GM23338 (cell line): Measurements from ENCODE around the gene ZNF385B. TPM values are rescaled to one million over a fixed set of nuclear protein-coding genes. Genes with fewer than 3 reads are reported as not detected.

ENCODE experiments used
- ATAC-seq: fragments of 200-7000 bp; cut with Tn5 transposase; 3 replicates; pipeline ENCODE4 v1.9.1; 2020
- DNase-seq: peaks from one replicate; pipeline ENCODE4 v3.0.0-alpha.2; 2015; ENCODE audit warnings: low spot score
- H2AFZ ChIP-seq: fragments of 200-600 bp; sonication (generic); 2 replicates; pipeline ENCODE4 v1.8.0; 2016; ENCODE audit warnings: antibody characterized with exemption, mild to moderate bottlenecking, moderate library complexity
- H3F3A ChIP-seq: fragments of 200-600 bp; sonication (generic); replicated peaks from 2 replicates; pipeline ENCODE4 v1.8.0; 2017; ENCODE audit warnings: antibody characterized with exemption, mixed run types, low read depth
- H3K27ac ChIP-seq: fragments of 200-600 bp; sonication (generic); 2 replicates; pipeline ENCODE4 v1.6.1; 2016; ENCODE audit warnings: low read depth
- H3K27me3 ChIP-seq: fragments of 200-600 bp; sonication (generic); 2 replicates; pipeline ENCODE4 v1.8.0; 2016; ENCODE audit warnings: mild to moderate bottlenecking, mixed run types, moderate library complexity; ENCODE audit not compliant: insufficient read depth
- H3K36me3 ChIP-seq: fragments of 200-600 bp; sonication (generic); 2 replicates; pipeline ENCODE4 v1.8.0; 2016; ENCODE audit warnings: mild to moderate bottlenecking; ENCODE audit not compliant: insufficient read depth
- H3K4me1 ChIP-seq: fragments of 200-600 bp; sonication (generic); 2 replicates; pipeline ENCODE4 v1.8.0; 2016; ENCODE audit warnings: mild to moderate bottlenecking, moderate library complexity; ENCODE audit not compliant: insufficient read depth
- H3K4me2 ChIP-seq: fragments of 200-600 bp; sonication (generic); 2 replicates; pipeline ENCODE4 v1.7.1; 2017; ENCODE audit warnings: mixed run types
- H3K4me3 ChIP-seq: fragments of 200-600 bp; sonication (generic); 2 replicates; pipeline ENCODE4 v1.6.1; 2016; ENCODE audit warnings: mixed run types
- H3K79me2 ChIP-seq: fragments of 200-600 bp; sonication (generic); replicated peaks from 2 replicates; pipeline ENCODE4 v1.8.0; 2017; ENCODE audit warnings: mild to moderate bottlenecking; ENCODE audit not compliant: insufficient read depth
- H3K9me2 ChIP-seq: fragments of 200-600 bp; sonication (generic); 2 replicates; pipeline ENCODE4 v1.8.0; 2017; ENCODE audit not compliant: insufficient read depth
- H4K20me1 ChIP-seq: fragments of 200-600 bp; sonication (generic); replicated peaks from 2 replicates; pipeline ENCODE4 v1.8.0; 2017; ENCODE audit warnings: mild to moderate bottlenecking; ENCODE audit not compliant: insufficient read depth
- H3K27ac Mint-ChIP-seq: 2 replicates; pipeline ENCODE4 v1.8.0; 2020; ENCODE audit warnings: inconsistent platforms, mild to moderate bottlenecking, moderate library complexity, mixed read lengths
- H3K27me3 Mint-ChIP-seq: 3 replicates; pipeline ENCODE4 v1.8.0; 2022; ENCODE audit warnings: low read depth, mild to moderate bottlenecking, moderate library complexity, mixed read lengths, inconsistent platforms; ENCODE audit not compliant: insufficient read depth, poor library complexity
- H3K36me3 Mint-ChIP-seq: 3 replicates; pipeline ENCODE4 v1.8.0; 2021; ENCODE audit warnings: low read depth, mild to moderate bottlenecking, inconsistent platforms, moderate library complexity, mixed read lengths
- H3K4me1 Mint-ChIP-seq: 3 replicates; pipeline ENCODE4 v1.8.0; 2020; ENCODE audit warnings: mild to moderate bottlenecking, inconsistent platforms, mixed read lengths
- H3K4me3 Mint-ChIP-seq: 3 replicates; pipeline ENCODE4 v1.8.0; 2021; ENCODE audit warnings: moderate library complexity, mild to moderate bottlenecking, inconsistent platforms, mixed read lengths
- H3K9me3 Mint-ChIP-seq: 3 replicates; pipeline ENCODE4 v1.8.0; 2020; ENCODE audit warnings: moderate library complexity, mild to moderate bottlenecking, inconsistent platforms, mixed read lengths
- CREB1 ChIP-seq: fragments of 250-450 bp; sonication (Bioruptor Pico); IDR thresholded peaks from 2 replicates; pipeline ENCODE4 v1.5.0; 2020; ENCODE audit warnings: low read depth, mild to moderate bottlenecking, moderate library complexity
- CTCF ChIP-seq, 2 experiments: fragments of 200-600 bp in 1 of 2; sonication (generic) in 1 of 2; conservative IDR thresholded peaks; 2 replicates each; pipeline versions ENCODE4 v1.5.1 to v1.6.1; 2016 to 2017; ENCODE audit warnings: antibody characterized with exemption in 2 of 2, low read depth in 2 of 2, mild to moderate bottlenecking in 2 of 2, moderate library complexity in 1 of 2
- ETS1 ChIP-seq: IDR thresholded peaks from 2 replicates; pipeline ENCODE4 v1.6.1; 2016; ENCODE audit warnings: antibody characterized with exemption
- EZH2 ChIP-seq: fragments of 200-600 bp; sonication (generic); IDR thresholded peaks from one replicate; pipeline ENCODE4 v1.8.0; 2017; ENCODE audit warnings: antibody characterized with exemption, mild to moderate bottlenecking, low read depth; ENCODE audit not compliant: unreplicated experiment
- EZH2phosphoT487 ChIP-seq: fragments of 200-600 bp; sonication (generic); IDR thresholded peaks from one replicate; pipeline ENCODE4 v1.8.1; 2018; ENCODE audit warnings: antibody characterized with exemption; ENCODE audit not compliant: unreplicated experiment
- JUNB ChIP-seq: IDR thresholded peaks from one replicate; pipeline ENCODE4 v1.6.1; 2016; ENCODE audit warnings: antibody characterized with exemption; ENCODE audit not compliant: unreplicated experiment
- NANOG ChIP-seq: IDR thresholded peaks from 2 replicates; pipeline ENCODE4 v1.6.1; 2016; ENCODE audit warnings: antibody characterized with exemption, borderline replicate concordance
- POLR2AphosphoS5 ChIP-seq: IDR thresholded peaks from 2 replicates; pipeline ENCODE4 v1.6.1; 2016; ENCODE audit warnings: antibody characterized with exemption, low read depth
- REST ChIP-seq: IDR thresholded peaks from one replicate; pipeline ENCODE4 v1.6.1; 2018; ENCODE audit warnings: antibody characterized with exemption; ENCODE audit not compliant: unreplicated experiment
- STAT1 ChIP-seq: IDR thresholded peaks from one replicate; pipeline ENCODE4 v1.6.1; 2016; ENCODE audit warnings: antibody characterized with exemption; ENCODE audit not compliant: unreplicated experiment
- ZNF114 ChIP-seq: fragments of 250-450 bp; sonication (Bioruptor Pico); IDR thresholded peaks from 2 replicates; pipeline ENCODE4 v1.5.0; 2020; ENCODE audit warnings: mild to moderate bottlenecking, moderate library complexity
- ZNF462 ChIP-seq: fragments of 250-450 bp; sonication (Bioruptor Pico); IDR thresholded peaks from 2 replicates; pipeline ENCODE4 v1.5.0; 2020; ENCODE audit warnings: mild to moderate bottlenecking, moderate library complexity
- polyA plus RNA-seq: library from polyadenylated mRNA; unstranded; fragments of >200 nt; fragmentation: Nextera tagmentation; extraction: Ambion mirVana; gene quantifications from 2 replicates; pipeline ENCODE4 v1.2.1, GENCODE V29; 2016
- total RNA-seq: library from RNA; depleted of rRNA; stranded (reverse); fragments of >200 nt; shearing (Covaris generic); gene quantifications from 2 replicates; pipeline ENCODE4 v1.2.3, GENCODE V29; 2014

The ZNF385B gene
- total and polyA plus RNA-seq, 2 experiments from 2014 or later: 1.5 to 4.6 TPM

GRCh38 chr2:179460181-179460929 is 401.1 kb downstream of the ZNF385B start:
- Mint-ChIP-seq H3K36me3 (peaks cover 11% of the 10 kb centered on the region), H3K27ac (no peak overlapping the region), H3K27me3 (no peaks in the 10 kb centered on the region), H3K4me3 (no peak overlapping the region), H3K9me3 (peaks cover 21% of the 10 kb centered on the region), H3K4me1 (no peaks in the 10 kb centered on the region)
- Histone ChIP-seq H3K4me1 (no peaks in the 10 kb centered on the region), H4K20me1 (no peaks in the 10 kb centered on the region), H3K36me3 (0 out of 2 replicates have a peak, but pooled peaks cover 11% of the 10 kb centered on the region), H3K79me2 (no peaks in the 10 kb centered on the region), H3K27ac (no peak overlapping the region), H3K9me2 (0 out of 2 replicates have a peak, but pooled peaks cover 4% of the 10 kb centered on the region), H2AFZ (no peak overlapping the region), H3K27me3 (no peaks in the 10 kb centered on the region), H3F3A (no peaks in the 10 kb centered on the region), H3K4me3 (no peak overlapping the region), H3K4me2 (no peak overlapping the region)
- TF ChIP-seq CREB1 (CRISPR knock-in tag) (no peak), NANOG (no peak), JUNB (no peak), REST (no peak), EZH2phosphoT487 (no peak), ZNF114 (CRISPR knock-in tag) (no peak), STAT1 (no peak), EZH2 (no peak), ZNF462 (no peak), CTCF (conservative IDR thresholded peaks at IDR 0.05; ENCODE audit: low read depth in 2 of 2) (no peak), POLR2AphosphoS5 (no peak), ETS1 (no peak)
- ATAC-seq (no peak), DNase-seq (no peak)
